Chondrocyte (in vitro differentiated cells): ENCODE results near the gene SLAMF6. TPM values are rescaled to one million over a fixed set of nuclear protein-coding genes. Genes with fewer than 3 reads are reported as not detected.
A peak's percentile ranks its signal among the peaks of the same experiment; 100 is the strongest.

Experiments used
- DNase-seq: peaks from one replicate; pipeline ENCODE4 v3.0.0; 2021; ENCODE audit warnings: mixed read lengths, low spot score
- H3K27ac Mint-ChIP-seq: one replicate; pipeline ENCODE4 v1.8.0; 2021; ENCODE audit warnings: mild to moderate bottlenecking, moderate library complexity, mixed read lengths; ENCODE audit not compliant: unreplicated experiment
- H3K27me3 Mint-ChIP-seq: 2 replicates; pipeline ENCODE4 v1.8.0; 2021; ENCODE audit warnings: low read depth, mixed read lengths
- H3K36me3 Mint-ChIP-seq: 2 replicates; pipeline ENCODE4 v1.8.0; 2021; ENCODE audit warnings: low read depth, mixed read lengths
- H3K4me1 Mint-ChIP-seq: 2 replicates; pipeline ENCODE4 v1.8.0; 2021; ENCODE audit warnings: low read depth, mild to moderate bottlenecking, mixed read lengths
- H3K4me3 Mint-ChIP-seq: one replicate; pipeline ENCODE4 v1.8.0; 2021; ENCODE audit warnings: mild to moderate bottlenecking, moderate library complexity, mixed read lengths; ENCODE audit not compliant: unreplicated experiment
- H3K9me3 Mint-ChIP-seq: 2 replicates; pipeline ENCODE4 v1.8.0; 2021; ENCODE audit warnings: low read depth, mixed read lengths
- CTCF ChIP-seq: fragments of 200-600 bp; sonication (generic); IDR thresholded peaks from 2 replicates; pipeline ENCODE4 v1.5.0; 2021; ENCODE audit warnings: antibody characterized with exemption, mild to moderate bottlenecking, moderate library complexity
- total RNA-seq: library from RNA; stranded (reverse); gene quantifications from 3 replicates; pipeline ENCODE4 v1.2.1, GENCODE V29; 2021

Gene SLAMF6
- total RNA-seq, 1 donor from 2014 or later: not detected

- H3K9me3 Mint-ChIP-seq: peaks cover 16% of the 10 kb centered on the region
- DNase-seq: no peak
- no peak for TF ChIP-seq CTCF
- peaks cover 3% of the 10 kb centered on the region for H3K27me3 Mint-ChIP-seq
- H3K4me3 Mint-ChIP-seq: no peak overlapping the region
- H3K4me1 Mint-ChIP-seq: no peaks in the 10 kb centered on the region
- H3K36me3 Mint-ChIP-seq: no peaks in the 10 kb centered on the region
- H3K27ac Mint-ChIP-seq: no peak overlapping the region
Observed at GRCh38 chr1:160496334-160496733, 26.7 kb downstream of the SLAMF6 start.

GRCh38 chr1:160494620-160495019 is 28.4 kb downstream of the SLAMF6 start:
- no peak for DNase-seq
- H3K27ac Mint-ChIP-seq: no peak overlapping the region
- TF ChIP-seq CTCF: peak; percentile 34
- H3K36me3 Mint-ChIP-seq: no peaks in the 10 kb centered on the region
- peaks cover 14% of the 10 kb centered on the region for H3K9me3 Mint-ChIP-seq
- no peak overlapping the region for H3K4me3 Mint-ChIP-seq
- H3K27me3 Mint-ChIP-seq: peaks cover 3% of the 10 kb centered on the region
- no peaks in the 10 kb centered on the region for H3K4me1 Mint-ChIP-seq

- DNase-seq: no peak
- Mint-ChIP-seq H3K36me3 (no peaks in the 10 kb centered on the region), H3K4me3 (no peak overlapping the region), H3K4me1 (no peaks in the 10 kb centered on the region), H3K9me3 (peaks cover 3% of the 10 kb centered on the region), H3K27me3 (peaks cover 3% of the 10 kb centered on the region), H3K27ac (no peak overlapping the region)
- TF ChIP-seq CTCF: no peak
Observed at GRCh38 chr1:160492617-160493016, 30.4 kb downstream of the SLAMF6 start.

GRCh38 chr1:160491981-160492380 is 31.1 kb downstream of the SLAMF6 start:
- H3K9me3 Mint-ChIP-seq: peaks cover 3% of the 10 kb centered on the region

GRCh38 chr1:160491017-160491416 is 32.0 kb downstream of the SLAMF6 start:
- no peaks in the 10 kb centered on the region for H3K36me3 Mint-ChIP-seq
- H3K4me3 Mint-ChIP-seq: no peak overlapping the region
- H3K9me3 Mint-ChIP-seq: peaks cover 3% of the 10 kb centered on the region
- no peak for TF ChIP-seq CTCF
- no peak overlapping the region for H3K27ac Mint-ChIP-seq
- H3K27me3 Mint-ChIP-seq: peaks cover 3% of the 10 kb centered on the region
- no peaks in the 10 kb centered on the region for H3K4me1 Mint-ChIP-seq
- DNase-seq: no peak

More at GRCh38 chr1:160491981-160492380, 31.1 kb downstream of the SLAMF6 start:
- H3K27me3 Mint-ChIP-seq: peaks cover 3% of the 10 kb centered on the region
- no peak overlapping the region for H3K27ac Mint-ChIP-seq
- no peak for TF ChIP-seq CTCF
- H3K4me3 Mint-ChIP-seq: no peak overlapping the region
- no peaks in the 10 kb centered on the region for H3K4me1 Mint-ChIP-seq
- no peaks in the 10 kb centered on the region for H3K36me3 Mint-ChIP-seq
- no peak for DNase-seq
